HL-60 (cell line): ENCODE results near the gene SLC17A3.

Experiments used
- DNase-seq, 2 experiments: peaks; one replicate each; pipeline ENCODE4 v3.0.0-alpha.2; 2010 to 2020; ENCODE audit warnings: low read depth in 1 of 2, low spot score in 1 of 2
- H3K27ac ChIP-seq: fragments of 250-450 bp; sonication (Bioruptor Pico); replicated peaks from 2 replicates; pipeline ENCODE4 v1.5.1; 2020; ENCODE audit warnings: mild to moderate bottlenecking, moderate library complexity
- H3K27me3 ChIP-seq: fragments of 250-450 bp; sonication (Bioruptor Pico); 2 replicates; pipeline ENCODE4 v1.5.1; 2021; ENCODE audit warnings: mild to moderate bottlenecking, moderate library complexity; ENCODE audit not compliant: insufficient read depth, poor library complexity, severe bottlenecking
- H3K4me3 ChIP-seq: replicated peaks from 2 replicates; pipeline ENCODE4 v1.5.1; 2011; ENCODE audit warnings: mild to moderate bottlenecking, control low read depth, low read length; ENCODE audit not compliant: insufficient read depth
- GABPA ChIP-seq: IDR thresholded peaks from 2 replicates; pipeline ENCODE4 v1.6.1; 2012; ENCODE audit warnings: low read depth
- POLR2AphosphoS5 ChIP-seq: IDR thresholded peaks from 2 replicates; pipeline ENCODE4 v1.6.1; 2012; ENCODE audit warnings: low read depth
- SPI1 ChIP-seq: IDR thresholded peaks from 2 replicates; pipeline ENCODE4 v1.6.1; 2012; ENCODE audit warnings: low read depth, mild to moderate bottlenecking, borderline replicate concordance
- TF ChIP-seq, protein P1 (sequence below): IDR thresholded peaks from 2 replicates; pipeline ENCODE4 v1.6.1; 2012; ENCODE audit warnings: low read depth; ENCODE audit not compliant: insufficient replicate concordance
- TF ChIP-seq, protein P2 (sequence below): IDR thresholded peaks from one replicate; pipeline ENCODE4 v1.5.1; 2011; ENCODE audit warnings: low read length, control low read depth, inconsistent platforms; ENCODE audit not compliant: insufficient read depth

Gene SLC17A3

DNA sequence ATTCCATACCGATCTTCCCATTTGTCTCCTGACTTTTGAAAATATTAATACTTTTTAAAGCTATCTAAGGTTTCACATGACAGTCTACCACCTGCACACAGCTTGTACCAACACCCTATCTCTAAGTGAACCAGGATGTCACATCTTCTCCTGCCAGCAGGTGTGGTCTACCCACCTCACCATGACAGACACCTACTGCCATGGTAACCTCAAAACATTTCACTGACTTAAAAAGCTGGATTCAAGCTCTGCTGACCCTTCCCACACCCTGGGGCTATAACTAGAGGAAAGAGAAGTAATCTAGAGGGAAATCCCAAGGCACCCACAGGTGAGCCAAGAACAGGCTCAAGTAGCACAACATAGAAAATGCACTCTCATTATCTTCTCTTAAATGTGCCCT lies 1.2 kb downstream of the SLC17A3 start:
- H3K4me3 ChIP-seq, result no peak overlapping the region
- TF ChIP-seq GABPA (no peak), SPI1 (no peak), POLR2AphosphoS5 (no peak)
- TF ChIP-seq, protein P1, sequence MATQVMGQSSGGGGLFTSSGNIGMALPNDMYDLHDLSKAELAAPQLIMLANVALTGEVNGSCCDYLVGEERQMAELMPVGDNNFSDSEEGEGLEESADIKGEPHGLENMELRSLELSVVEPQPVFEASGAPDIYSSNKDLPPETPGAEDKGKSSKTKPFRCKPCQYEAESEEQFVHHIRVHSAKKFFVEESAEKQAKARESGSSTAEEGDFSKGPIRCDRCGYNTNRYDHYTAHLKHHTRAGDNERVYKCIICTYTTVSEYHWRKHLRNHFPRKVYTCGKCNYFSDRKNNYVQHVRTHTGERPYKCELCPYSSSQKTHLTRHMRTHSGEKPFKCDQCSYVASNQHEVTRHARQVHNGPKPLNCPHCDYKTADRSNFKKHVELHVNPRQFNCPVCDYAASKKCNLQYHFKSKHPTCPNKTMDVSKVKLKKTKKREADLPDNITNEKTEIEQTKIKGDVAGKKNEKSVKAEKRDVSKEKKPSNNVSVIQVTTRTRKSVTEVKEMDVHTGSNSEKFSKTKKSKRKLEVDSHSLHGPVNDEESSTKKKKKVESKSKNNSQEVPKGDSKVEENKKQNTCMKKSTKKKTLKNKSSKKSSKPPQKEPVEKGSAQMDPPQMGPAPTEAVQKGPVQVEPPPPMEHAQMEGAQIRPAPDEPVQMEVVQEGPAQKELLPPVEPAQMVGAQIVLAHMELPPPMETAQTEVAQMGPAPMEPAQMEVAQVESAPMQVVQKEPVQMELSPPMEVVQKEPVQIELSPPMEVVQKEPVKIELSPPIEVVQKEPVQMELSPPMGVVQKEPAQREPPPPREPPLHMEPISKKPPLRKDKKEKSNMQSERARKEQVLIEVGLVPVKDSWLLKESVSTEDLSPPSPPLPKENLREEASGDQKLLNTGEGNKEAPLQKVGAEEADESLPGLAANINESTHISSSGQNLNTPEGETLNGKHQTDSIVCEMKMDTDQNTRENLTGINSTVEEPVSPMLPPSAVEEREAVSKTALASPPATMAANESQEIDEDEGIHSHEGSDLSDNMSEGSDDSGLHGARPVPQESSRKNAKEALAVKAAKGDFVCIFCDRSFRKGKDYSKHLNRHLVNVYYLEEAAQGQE, result no peak
- TF ChIP-seq, protein P2, sequence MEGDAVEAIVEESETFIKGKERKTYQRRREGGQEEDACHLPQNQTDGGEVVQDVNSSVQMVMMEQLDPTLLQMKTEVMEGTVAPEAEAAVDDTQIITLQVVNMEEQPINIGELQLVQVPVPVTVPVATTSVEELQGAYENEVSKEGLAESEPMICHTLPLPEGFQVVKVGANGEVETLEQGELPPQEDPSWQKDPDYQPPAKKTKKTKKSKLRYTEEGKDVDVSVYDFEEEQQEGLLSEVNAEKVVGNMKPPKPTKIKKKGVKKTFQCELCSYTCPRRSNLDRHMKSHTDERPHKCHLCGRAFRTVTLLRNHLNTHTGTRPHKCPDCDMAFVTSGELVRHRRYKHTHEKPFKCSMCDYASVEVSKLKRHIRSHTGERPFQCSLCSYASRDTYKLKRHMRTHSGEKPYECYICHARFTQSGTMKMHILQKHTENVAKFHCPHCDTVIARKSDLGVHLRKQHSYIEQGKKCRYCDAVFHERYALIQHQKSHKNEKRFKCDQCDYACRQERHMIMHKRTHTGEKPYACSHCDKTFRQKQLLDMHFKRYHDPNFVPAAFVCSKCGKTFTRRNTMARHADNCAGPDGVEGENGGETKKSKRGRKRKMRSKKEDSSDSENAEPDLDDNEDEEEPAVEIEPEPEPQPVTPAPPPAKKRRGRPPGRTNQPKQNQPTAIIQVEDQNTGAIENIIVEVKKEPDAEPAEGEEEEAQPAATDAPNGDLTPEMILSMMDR, result no peak
- no peak for DNase-seq
- H3K27me3 ChIP-seq, result no peaks in the 10 kb centered on the region
- no peak overlapping the region for H3K27ac ChIP-seq

DNA sequence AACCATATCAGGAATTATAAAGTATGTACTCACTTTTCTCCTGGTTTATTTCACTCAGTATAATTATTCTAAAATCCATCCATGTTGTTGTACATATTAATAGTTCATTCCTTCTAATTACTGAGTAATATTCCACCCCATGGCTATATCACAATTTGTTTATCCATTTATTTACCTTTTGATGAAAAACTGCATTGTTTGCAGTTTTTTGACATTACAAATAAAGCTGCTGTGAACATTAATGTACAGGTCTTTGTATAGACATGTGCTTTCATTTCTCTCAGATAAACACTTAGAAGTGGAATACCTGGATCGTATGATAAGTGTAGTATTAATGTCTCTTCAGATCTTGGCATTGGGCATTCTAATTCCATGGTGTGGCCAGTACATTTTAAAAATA lies 4.2 kb downstream of the SLC17A3 start:
- no peak overlapping the region for H3K27ac ChIP-seq
- no peak for DNase-seq
- no peak for TF ChIP-seq GABPA
- no peak for TF ChIP-seq SPI1
- TF ChIP-seq, protein P2, result no peak
- no peak for TF ChIP-seq POLR2AphosphoS5
- TF ChIP-seq, protein P1, result no peak
- no peak overlapping the region for H3K4me3 ChIP-seq
- no peaks in the 10 kb centered on the region for H3K27me3 ChIP-seq

DNA sequence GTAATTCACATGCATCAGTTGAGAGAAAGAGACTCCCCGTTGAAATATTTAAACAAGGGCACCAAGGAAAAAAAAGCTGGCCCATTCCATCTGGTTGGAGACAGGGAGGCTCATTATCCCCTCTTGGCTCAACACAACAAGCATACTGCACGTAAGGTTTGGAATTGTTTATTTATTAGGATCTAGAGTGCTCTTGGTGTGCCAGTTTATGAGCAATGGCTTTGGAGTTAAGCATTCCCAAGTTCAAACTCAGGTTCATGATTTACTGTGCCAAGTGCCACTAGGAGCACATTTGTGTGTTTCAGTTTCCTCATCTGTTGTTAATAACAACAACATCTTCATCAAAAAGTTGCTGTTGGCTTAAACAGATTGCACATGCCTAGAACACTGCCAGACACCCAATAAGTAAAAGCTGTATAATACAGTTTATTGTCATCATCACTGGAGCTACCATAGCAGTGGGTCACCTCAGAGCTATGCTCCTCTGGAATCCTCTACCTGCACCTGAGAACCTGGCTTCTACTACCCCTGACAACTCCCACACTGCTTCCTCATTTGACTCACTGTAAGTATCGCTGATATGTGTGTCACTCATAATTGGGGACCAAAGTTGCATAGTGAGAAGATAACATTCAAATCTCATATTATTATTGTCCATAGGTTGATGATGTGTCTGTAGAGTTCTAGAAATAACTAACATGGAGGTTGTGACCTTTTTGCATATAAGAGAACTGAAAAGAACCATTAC lies 5.4 kb downstream of the SLC17A3 start:
- Histone ChIP-seq H3K4me3 (no peak overlapping the region), H3K27me3 (no peaks in the 10 kb centered on the region), H3K27ac (no peak overlapping the region)
- no peak for DNase-seq
- TF ChIP-seq, protein P1, result no peak
- TF ChIP-seq GABPA (no peak), SPI1 (no peak), POLR2AphosphoS5 (no peak)
- TF ChIP-seq, protein P2, result no peak
